ENCODE data around the gene SEMA5A.

Gene SEMA5A

GRCh38 chr5:9515436-9515835 lies 30.4 kb downstream of the SEMA5A start:
- DNase-seq (ENCODE audit: low spot score): no peak

- no peak for DNase-seq (ENCODE audit: low spot score)
Observed at GRCh38 chr5:9514968-9515367, 30.9 kb downstream of the SEMA5A start.

DNA sequence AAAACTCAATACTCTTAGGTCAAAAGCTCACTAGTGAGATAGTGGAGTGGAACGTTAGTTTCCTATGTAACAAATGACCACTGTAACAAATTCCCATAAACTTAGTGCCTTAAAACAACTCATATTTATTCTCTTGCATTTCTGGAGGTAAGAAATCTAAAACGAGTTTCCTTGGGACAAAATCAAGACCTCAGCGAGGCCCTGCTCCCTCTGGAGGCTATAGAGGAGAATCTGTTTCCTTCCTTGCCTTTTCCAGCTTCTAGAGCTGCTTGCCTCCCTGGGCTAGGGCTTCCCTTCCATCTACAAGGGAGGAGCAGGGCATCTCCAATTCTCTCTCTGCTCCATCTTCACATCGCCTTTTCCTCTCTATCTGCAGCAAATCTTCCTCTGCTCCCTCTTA lies 32.0 kb downstream of the SEMA5A start:
- no peak for DNase-seq (ENCODE audit: low spot score)

DNA sequence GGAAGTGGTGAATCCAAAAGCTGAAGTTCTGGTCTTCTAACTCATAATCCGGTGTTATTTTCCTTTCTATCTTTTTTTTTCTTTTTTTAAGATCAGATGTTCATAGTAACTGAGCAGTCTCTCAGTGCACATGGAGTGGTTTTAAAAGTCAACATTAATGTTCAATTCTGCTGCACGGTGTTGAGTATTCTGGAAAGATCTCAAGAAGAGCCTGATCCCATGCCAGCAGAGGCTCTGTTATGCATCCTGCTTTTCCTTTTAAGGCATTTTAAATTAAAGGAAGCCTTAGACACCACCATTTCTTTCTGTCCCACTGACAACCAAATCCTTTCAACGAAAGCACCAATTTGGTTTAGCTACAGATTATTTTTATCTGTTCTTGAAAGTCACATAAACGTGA lies 33.4 kb downstream of the SEMA5A start:
- DNase-seq (ENCODE audit: low spot score): no peak

DNA sequence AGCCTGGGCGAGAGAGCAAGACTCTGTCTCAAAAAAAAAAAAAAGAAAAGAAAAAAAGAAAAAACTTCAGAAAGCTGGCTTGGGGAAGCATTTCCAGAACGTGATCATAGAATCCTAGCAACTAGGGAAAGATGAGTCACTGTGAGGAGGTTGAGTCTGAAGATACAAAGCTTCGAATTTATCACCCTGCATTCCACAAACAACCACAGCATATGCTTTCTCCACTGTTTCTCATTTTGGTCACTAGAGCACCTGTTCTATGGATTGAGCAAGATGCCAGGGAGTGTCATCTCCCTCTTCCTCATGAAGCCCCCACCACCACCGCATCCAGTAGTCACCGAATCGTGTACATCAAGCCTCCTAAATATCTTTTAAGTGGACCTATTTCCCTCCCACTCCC lies 37.9 kb downstream of the SEMA5A start:
- no peak for DNase-seq (ENCODE audit: low spot score)

- no peak for DNase-seq (ENCODE audit: low spot score)
Observed at GRCh38 chr5:9505225-9505624, 40.6 kb downstream of the SEMA5A start.

DNA sequence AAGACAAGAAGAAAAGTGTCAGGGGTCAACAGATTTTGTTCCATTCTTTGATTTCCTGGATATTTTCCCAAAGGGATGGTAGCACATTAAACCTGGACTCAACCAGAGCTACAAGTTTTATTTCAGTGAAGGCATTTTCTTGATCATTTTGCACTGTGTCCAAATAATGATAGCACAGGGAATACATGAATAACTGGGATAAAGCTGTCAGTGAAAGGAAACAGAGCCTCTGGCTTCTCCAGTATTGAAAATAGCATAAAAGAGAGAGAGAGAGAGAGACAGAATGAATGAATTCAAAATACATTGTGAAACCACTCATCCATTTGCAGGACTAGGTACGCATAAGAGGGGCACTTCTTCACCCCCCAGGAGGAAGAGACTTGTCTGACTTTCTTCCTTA lies 43.0 kb downstream of the SEMA5A start:
- DNase-seq (ENCODE audit: low spot score): no peak

DNA sequence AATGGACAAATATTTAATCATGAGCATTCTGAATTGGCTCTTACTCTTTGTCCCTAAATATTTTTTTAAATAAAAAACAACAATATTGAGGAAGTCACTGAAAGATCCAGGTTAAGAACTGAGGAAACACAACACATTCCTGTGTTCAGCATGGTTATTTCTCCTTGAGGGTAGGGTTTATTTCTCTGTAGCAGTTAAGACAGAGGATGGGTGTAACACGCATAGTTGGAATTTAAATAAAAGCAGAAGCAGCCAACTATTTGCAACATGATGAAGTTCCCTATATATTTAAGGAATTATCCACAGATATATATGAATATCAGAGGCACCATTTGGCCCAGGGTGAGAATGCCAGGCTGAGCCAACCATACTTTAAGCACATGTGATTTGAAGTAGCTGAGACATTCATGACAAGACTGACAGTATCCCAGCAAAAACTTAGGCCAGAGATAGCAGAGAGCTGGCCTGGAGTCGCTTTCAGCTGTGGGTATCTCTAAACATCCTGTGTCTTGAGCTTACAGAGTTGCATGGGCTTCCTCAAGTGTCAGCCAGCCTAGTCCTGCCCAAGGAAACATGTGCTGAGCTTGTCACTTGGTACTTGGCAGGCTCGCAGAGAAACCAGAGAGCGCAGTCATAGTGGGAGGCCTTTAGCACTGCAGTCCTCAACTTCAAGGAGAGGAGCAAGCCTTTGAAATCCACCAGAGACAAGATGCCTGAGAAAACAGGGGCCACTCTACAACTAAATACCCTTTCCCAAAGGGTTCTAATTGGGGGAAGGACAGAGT lies 43.6 kb downstream of the SEMA5A start:
- DNase-seq (ENCODE audit: low spot score): no peak

GRCh38 chr5:9500625-9501024 lies 45.2 kb downstream of the SEMA5A start:
- no peak for DNase-seq (ENCODE audit: low spot score)

GRCh38 chr5:9500193-9500592 lies 45.7 kb downstream of the SEMA5A start:
- no peak for DNase-seq (ENCODE audit: low spot score)

GRCh38 chr5:9499498-9499876 lies 46.4 kb downstream of the SEMA5A start:
- DNase-seq (ENCODE audit: low spot score): no peak

DNA sequence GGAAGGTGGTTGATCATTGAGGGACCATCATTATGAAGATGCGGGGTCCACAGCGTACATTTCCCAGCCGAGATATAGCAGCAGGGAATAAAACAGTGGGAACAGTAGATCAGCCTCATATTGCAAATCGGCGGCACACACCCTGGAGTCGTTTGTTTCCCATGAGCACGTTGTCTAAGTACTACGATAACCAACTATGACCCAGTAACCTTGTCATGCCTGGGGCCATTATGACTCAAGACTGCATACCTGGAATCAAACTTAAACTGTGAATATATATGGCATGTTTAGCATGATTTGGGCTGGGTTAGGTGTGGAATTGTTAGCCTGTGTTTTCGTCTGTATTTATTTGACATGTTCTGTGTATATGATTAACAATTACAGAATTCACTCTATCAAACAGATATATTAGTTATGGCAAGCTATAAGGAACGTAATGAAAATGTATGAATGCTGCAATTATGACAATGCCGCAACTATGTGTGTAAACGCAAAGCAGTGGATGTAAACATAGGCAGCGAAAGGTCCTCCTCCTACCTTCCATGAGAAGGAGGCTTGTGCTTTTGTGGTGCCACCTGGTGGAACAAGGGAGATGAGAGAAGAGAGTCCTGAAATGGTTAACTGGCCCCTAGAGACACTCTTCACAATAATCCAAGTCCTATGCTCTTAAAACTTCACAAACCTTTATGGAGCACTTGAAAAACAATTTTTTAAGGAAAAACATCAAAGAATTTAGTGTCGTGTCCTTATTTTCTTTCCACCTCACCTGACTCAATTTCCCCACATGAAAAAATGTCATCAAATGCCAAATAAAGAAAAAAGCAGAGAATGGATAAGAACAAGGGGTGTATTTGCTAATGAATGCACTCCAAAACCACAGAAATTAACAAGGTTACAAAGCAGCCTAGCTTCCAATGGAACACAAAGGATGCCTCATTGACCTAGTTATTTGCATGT lies 47.1 kb downstream of the SEMA5A start:
- DNase-seq (ENCODE audit: low spot score): no peak

DNA sequence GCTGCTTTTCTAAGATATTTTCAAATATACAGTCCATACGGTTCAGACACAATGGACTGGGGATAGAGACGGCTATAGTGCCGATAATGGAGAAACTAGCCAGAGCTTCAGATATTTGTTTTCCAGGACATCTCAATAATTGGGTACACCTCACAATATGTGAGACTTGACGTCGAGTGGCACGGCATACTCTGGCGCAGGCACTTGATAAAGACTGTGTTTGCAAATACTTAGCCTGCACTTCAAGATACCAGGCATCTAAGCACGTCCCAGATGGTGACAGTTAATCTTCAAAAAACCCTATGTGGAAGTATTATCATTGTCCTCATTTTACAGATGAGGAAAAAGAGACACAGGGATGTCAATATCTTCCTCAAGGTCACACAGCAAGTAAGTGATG lies 48.5 kb downstream of the SEMA5A start:
- DNase-seq (ENCODE audit: low spot score): no peak

DNA sequence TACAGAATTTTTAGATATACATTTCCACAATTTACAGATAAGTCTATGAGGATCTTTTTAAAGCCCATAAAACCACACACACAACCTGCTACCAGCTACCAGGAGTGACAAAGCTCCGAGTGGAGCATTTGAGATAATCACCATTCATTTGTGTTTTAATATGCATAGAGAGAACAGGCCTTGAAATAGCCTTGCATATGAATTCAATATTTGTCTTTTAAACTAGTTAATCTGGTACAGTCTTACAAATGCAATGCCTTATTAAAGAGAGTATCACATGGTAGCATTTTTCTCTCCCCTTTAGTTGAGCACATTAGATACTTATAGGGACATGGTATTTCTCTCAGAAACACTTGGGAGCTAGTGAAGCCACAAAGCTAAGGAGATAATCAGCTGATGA lies 49.1 kb downstream of the SEMA5A start:
- DNase-seq (ENCODE audit: low spot score): no peak

DNA sequence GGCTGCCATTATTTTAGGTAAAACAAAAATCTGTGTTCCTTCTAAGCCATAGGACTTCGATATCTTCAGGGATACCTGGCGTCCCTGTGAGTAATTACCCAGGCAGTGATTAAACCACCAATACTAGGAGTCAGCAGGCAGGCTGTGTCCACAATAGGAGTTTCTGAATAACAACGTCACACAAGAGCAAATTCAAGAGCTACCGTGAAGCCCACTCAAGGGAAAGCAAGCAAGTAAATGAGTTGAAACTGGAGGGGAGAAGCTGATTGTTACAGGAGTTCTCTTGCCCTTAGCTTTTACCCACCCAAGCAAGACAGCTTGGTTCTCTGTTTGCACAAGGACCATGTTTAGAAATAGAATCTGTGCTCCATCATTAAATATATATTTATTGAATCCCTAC lies 50.8 kb downstream of the SEMA5A start:
- no peak for DNase-seq (ENCODE audit: low spot score)

- DNase-seq (ENCODE audit: low spot score): no peak
Observed at GRCh38 chr5:9494301-9494700, 51.6 kb downstream of the SEMA5A start.

DNA sequence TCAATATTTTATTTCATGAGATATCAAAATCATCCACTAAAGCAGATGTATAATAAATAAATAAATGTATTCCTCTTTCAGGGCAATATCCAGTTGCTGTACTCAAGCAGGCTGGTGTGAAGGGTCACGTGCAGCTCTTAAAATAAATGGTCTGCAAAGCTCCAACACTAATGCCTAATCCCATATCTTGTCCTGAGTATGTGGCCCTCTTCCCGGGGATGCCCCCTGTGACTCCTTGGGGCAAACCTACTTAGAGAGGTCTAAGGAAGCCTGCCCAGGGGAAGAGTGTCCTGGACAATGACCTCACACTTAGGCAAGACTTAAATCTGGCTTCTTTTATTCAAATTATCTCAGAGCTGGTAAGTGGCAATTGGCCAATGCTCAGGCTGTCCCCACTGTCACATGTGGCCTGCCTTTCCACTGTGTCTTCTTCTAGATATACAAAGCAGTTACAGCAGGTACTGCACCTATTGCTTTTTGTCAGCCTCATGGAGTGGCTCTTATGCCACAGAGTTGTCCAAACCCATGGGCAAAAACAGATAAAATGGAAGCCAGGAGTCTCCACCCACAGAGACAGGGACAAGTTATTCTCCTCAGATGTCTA lies 55.3 kb downstream of the SEMA5A start:
- no peak for DNase-seq (ENCODE audit: low spot score)

DNA sequence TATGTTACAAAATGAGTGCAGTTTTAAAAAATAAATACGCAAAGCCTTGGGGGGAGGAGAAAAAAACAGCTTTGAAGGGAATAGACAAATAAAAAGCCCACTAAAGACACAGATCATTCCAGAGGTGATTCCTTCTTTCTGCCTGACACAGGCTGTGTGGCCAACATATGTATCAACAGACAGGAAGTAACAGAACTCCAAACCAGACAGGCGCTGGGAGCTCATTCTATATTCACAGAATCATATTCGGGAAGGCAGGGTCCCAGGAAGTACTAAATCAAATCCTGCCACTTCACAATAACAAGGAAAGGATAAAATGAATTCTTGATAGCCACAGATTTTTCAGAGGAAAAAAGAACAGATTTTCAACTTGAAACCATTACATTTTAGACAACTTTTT lies 62.1 kb downstream of the SEMA5A start:
- DNase-seq (ENCODE audit: low spot score): no peak

DNA sequence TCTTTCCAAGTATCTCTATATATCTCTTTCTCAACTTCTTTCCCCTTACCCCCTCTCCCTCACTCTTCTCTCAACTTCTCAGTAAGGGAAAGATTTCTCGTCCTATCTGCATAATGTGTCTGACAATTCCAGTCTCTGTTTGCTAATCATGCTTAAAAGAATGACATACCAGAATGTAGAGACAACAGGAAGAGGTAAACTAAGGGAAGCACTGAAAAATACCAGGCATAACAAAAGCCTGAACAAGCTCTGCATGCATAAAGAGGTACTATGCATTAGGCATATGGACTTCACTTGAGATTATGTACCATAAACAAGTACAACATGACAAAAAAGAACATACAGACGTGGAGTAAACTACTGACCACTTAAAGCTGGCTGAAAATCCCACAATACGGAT lies 62.6 kb downstream of the SEMA5A start:
- no peak for DNase-seq (ENCODE audit: low spot score)

- no peak for DNase-seq (ENCODE audit: low spot score)
Observed at GRCh38 chr5:9482381-9482780, 63.5 kb downstream of the SEMA5A start.

GRCh38 chr5:9480499-9480898 lies 65.4 kb downstream of the SEMA5A start:
- DNase-seq (ENCODE audit: low spot score): no peak

GRCh38 chr5:9479990-9480389 lies 65.9 kb downstream of the SEMA5A start:
- DNase-seq (ENCODE audit: low spot score): no peak

- no peak for DNase-seq (ENCODE audit: low spot score)
Observed at GRCh38 chr5:9479361-9479760, 66.5 kb downstream of the SEMA5A start.

Data from globus pallidus (tissue), 1 donor.